ENCODE data around the gene C12orf60.
"Not testable (repeated sequence)": the region's sequence is repeated elsewhere in the genome, so short reads cannot be mapped to it uniquely, and the experiment has no call there.

C12orf60 gene

GRCh38 chr12:14803011-14803829 is at the start of gene C12orf60, which contains the start of gene WBP11:
C12orf60 (plus strand) TSS chr12:14803670; CDS start chr12:14822936, 19,266 bp downstream.
WBP11 (minus strand) TSS chr12:14803478; CDS start chr12:14801383, 2,095 bp downstream.
- DNase-seq, result peak; percentile 91

DNA sequence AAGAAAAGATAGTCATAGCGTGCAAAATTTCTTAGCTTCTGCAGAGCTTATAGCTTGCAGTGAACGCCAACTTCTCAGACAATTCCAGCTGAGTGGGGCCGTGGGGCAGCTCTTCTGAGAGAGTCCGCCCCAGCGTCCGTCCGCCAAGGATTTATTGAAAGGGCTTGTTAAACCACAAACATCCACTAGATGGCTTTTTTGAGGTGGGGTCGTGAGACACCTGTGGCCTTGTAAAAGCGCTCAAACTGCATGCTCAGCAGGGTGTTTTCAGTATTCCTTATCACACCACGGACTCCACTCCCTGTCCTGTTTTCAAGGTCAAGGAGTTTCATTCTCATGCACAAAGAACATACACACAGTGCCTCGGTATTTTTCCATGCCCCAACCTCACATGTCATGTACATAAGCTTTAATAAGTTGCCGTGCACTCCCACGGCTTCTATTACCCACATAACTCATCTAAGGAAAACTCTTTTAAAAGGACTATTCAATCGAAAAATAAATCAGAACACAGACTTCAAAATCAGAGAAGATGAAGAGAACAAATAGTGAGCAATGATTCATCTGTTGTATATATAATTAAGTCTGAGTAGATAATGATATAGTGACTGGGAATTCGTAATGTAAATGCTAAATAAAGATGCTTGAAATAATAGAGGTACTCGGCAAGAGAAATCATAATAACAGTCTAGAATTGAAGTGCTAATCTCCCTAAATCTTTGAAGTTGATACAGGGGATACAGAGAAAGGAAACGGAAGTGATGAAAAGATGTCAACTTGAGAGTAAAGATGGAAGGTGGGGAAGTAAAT is 46.9 kb upstream of the C12orf60 start:
- no peak for DNase-seq

GRCh38 chr12:14759711-14760280 is 43.7 kb upstream of the C12orf60 start:
- not testable (repeated sequence) for DNase-seq

GRCh38 chr12:14765398-14765797 is 38.1 kb upstream of the C12orf60 start:
- no peak for DNase-seq

DNA sequence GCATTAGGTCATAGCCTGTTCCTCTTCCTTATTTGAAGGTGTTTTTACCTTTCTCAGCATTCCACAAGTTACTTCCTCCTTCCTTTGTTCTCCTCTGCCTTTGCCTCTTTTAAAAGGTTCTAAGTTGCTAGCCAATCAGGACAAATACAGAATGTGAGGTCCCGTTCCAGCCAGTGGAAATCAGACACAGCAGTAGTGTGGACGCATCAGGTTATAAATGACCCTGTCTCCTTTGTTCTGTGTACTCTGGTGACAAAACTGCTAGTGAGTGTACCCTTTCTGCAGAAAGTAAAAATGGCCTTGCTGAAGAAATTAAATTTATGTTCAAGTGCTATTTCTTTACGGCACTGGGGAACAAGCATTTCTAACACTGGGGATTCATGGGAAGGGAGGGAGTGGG is 37.5 kb upstream of the C12orf60 start:
- not testable (repeated sequence) for DNase-seq

DNA sequence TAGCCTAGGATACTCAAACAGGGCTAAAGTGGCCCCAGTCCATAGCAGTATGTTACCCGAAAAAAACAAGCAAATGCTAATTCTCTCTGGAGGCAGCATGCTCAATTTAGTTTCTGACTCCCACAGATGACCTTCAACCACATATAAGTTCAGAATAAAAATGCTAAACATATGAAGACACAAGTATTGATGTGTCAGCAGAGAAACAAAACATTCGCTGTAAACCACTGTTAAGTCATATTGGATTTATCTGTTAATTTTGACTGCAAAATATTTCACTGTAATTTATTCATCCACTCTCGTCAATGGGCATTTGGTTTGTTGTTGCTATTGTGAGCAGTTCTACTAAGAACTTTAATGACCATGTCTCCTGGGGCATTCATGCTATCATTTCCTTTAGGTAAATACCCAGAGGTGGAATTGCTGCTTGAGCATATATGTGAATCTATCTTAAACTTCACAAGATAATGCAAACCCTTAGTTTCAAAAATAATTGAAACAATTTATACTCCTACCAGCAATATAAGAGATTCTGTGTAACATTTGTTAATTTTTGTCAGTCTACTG is 36.7 kb upstream of the C12orf60 start:
- no peak for DNase-seq

GRCh38 chr12:14767617-14768016 is 35.9 kb upstream of the C12orf60 start:
- no peak for DNase-seq

DNA sequence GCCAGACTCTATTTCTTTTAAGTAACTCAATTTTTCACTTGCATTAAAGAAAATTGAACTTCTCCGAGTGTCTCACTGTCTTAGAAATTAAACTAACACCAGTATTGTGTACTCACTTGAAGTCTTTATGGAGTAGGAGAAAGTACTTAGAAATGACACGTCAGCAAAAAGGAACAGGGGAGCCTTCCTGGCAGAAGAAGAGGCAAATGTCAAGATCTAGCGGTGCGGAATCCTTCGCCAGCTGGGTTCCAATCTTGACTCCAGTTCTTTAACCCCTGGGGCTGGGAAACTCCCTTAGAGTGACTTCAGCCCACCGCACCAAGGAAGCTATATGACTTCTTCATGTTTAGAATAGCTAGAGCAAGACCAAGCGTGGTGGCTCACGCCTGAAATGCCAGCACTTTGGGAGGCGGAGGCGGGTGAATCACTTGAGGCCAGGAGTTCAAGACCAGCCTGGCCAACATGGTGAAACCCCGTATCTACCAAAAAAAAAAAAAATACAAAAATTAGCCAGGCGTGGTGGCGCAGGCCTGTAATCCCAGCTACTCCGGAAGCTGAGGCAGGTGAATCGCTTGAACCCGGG is 34.6 kb upstream of the C12orf60 start:
- DNase-seq, result no peak

- DNase-seq, result no peak
Observed at GRCh38 chr12:14769466-14769968, 34.0 kb upstream of the C12orf60 start.

DNA sequence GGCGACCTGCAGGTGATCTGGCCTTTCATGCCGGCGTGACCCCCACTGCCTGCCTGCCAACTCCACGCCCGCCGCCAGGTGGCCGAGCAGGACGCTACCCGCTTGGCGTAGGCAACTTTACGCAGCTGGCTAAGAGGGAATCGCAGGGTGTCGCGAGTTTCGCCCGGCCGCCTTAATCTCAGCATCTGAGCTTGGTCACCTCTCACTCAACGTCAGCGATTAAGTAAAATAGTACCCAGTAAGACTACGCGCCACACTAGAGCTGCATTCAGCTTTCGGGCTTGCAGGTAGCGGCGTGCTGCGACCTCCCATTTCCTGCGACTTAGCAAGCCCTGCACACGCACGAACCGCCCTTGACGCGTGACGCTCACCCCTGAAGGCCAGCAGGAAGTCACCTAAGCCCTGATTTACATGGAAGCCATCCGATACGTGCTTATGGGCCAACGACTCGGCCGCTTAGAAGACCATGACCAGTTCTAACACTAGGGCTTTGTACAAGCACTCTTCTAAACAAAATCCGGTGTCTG is 33.4 kb upstream of the C12orf60 start:
- peak; percentile 63 for DNase-seq

DNA sequence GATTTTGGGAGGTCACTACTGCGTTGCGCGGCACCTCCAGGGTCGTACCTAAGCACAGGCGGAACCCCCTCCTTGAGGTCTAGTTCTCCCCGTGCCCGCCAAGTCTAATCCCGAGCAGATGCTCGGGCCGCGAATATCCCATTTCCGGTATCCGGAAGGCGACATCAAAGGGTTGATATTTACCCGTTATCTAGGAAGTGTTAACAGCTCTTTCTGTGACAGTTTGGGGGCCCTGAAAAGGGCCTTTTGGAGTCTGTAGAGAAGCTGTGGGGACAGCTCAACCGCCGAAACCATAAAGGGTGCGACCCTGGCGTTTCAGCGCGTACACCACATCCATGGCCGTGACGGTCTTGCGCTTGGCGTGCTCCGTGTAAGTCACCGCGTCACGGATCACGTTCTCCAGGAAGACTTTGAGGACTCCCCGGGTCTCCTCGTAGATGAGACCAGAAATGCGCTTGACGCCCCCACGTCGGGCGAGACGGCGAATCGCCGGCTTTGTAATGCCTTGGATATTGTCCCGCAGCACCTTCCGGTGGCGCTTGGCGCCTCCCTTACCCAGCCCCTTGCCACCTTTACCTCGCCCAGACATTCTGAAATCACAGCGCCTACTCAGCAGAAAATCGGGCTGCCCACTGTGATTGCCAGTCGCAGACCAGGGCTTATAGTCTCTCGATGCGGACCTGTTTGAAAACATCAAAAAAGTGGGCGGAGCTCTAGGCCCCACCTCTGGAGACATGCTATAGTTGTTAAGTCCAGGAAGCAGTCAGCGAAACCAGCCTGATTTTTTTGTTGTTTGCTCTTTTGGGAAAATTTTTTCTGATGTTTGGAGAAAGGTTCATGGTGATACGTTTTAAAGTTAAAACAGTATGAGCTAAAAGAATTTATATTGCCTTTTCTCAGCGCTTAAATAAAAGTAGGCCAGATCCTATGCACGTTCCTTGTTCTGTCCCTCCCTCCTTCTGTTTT is 32.7 kb upstream of the C12orf60 start:
- DNase-seq, result peak; percentile 83

- DNase-seq, result no peak
Observed at GRCh38 chr12:14771651-14772137, 31.8 kb upstream of the C12orf60 start.

DNA sequence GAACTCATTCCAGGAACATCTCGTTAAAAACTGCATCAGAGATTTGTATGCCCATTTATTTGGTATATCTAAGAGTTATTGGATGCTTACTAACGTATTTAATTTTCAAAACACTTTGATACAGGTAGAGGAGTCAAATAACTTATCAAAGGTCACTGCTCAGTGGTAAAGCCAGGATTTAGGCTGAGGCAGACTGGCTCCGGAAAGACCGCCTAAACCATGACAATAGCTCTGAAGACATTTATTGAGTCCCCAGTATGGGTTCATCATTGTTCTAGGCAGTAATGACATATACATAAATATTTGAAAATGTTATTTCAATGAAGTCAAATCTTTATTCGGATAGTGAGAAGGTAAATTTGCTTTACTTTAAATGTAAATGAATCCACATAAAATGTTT is 30.5 kb upstream of the C12orf60 start:
- no peak for DNase-seq

- no peak for DNase-seq
Observed at GRCh38 chr12:14773685-14774073, 29.8 kb upstream of the C12orf60 start.

DNA sequence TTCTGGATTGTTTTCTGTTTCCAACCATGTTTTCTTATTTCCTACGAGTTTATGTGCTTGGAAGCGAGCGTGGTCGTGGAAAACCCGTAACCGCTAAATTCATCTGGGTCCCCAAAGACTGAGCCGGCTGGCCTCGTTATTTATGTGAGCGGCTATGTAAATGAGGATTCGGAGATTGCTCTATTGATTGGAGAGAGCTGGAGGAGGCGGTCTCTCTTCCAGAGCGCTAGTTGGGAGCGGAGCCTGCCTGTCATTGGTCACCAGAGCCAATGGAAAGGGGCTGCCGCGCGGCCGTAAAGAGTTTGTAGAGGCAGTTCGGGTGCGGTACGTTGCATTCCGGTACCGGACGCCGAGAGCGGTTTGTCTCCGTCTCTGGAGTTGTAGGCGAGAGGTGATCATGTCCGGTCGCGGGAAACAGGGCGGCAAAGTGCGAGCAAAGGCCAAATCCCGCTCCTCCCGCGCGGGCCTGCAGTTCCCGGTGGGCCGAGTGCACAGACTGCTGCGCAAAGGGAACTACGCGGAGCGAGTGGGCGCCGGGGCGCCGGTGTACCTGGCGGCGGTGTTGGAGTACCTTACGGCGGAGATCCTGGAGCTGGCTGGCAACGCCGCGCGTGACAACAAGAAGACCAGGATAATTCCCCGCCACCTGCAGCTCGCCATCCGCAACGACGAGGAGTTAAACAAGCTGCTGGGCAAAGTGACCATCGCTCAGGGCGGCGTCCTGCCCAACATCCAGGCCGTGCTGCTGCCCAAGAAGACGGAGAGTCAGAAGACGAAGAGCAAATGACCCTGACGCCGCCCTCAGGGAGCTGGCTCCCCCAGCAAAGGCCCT is 29.2 kb upstream of the C12orf60 start:
- no peak for DNase-seq

- no peak for DNase-seq
Observed at GRCh38 chr12:14774906-14775635, 28.4 kb upstream of the C12orf60 start.

GRCh38 chr12:14775636-14775980 is 27.9 kb upstream of the C12orf60 start:
- no peak for DNase-seq

- no peak for DNase-seq
Observed at GRCh38 chr12:14776236-14776961, 27.1 kb upstream of the C12orf60 start.

- no peak for DNase-seq
Observed at GRCh38 chr12:14777271-14777670, 26.2 kb upstream of the C12orf60 start.
